HEK293T (cell line): ENCODE measurements around the gene SPEN.

ENCODE experiments used
- FOXM1 ChIP-seq: fragments of 450-650 bp; IDR thresholded peaks from 2 replicates; pipeline ENCODE4 v1.6.1; 2017; ENCODE audit warnings: mild to moderate bottlenecking, borderline replicate concordance
- NFRKB ChIP-seq: fragments of 450-650 bp; IDR thresholded peaks from 2 replicates; pipeline ENCODE4 v1.6.1; 2016; ENCODE audit warnings: mild to moderate bottlenecking, moderate library complexity
- SUZ12 ChIP-seq: fragments of 450-650 bp; IDR thresholded peaks from 2 replicates; pipeline ENCODE4 v1.6.1; 2016; ENCODE audit warnings: mild to moderate bottlenecking
- ZNF384 ChIP-seq: fragments of 450-650 bp; IDR thresholded peaks from 2 replicates; pipeline ENCODE4 v1.6.1; 2016

DNA sequence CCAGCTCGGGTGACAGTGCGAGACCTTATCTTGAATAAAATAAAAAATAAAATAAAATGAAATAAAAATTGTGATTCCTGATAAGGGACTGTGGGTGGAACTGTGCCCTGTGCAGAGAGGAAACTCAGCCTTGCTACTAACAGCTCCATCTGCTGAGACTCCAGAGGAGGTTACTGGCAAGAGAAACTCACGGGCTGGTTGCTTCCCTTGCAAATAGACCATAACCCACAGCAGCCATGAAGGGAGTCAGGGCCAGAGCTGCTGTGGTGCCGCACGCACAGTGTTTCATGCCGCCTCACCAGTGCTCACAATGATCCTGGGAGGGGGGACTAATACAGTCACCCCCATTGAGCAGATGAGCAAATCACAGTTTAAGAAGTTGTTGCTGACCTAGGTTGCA, 114.7 kb downstream of the SPEN start:
- no peak for TF ChIP-seq ZNF384
- no peak for TF ChIP-seq FOXM1
- no peak for TF ChIP-seq NFRKB
- no peak for TF ChIP-seq SUZ12
